PC-9 (cell line): ENCODE results near the gene ZP1. TPM values are rescaled to one million over a fixed set of nuclear protein-coding genes. Genes with fewer than 3 reads are reported as not detected.

Experiments used
- BruUV-seq: library from RNA; stranded (reverse); fragments of 400-500 nt; replicated peaks from 2 replicates; lab custom pipeline; 2021; lab: Mats Ljungman, UMichigan
- CTCF ChIA-PET: fragments of 300-600 bp; sonication (Branson Sonifier 250); formaldehyde crosslinking; loops from one replicate; lab custom pipeline; 2022; ENCODE audit warnings: antibody characterized with exemption; lab: Charles Lee
- POLR2A ChIA-PET: fragments of 300-600 bp; sonication (Branson Sonifier 250); formaldehyde crosslinking; loops from one replicate; lab custom pipeline; 2022; ENCODE audit warnings: antibody characterized with exemption; ENCODE audit not compliant: unreplicated experiment; lab: Charles Lee
- DNase-seq, 2 experiments: peaks; one replicate each; pipeline versions ENCODE4 v3.0.0 to v3.0.0-alpha.2; 2015 to 2022; ENCODE audit warnings: mixed read lengths in 1 of 2
- H2AFZ ChIP-seq: fragments of 200-600 bp; sonication (generic); 2 replicates; pipeline ENCODE4 v1.8.1; 2017; ENCODE audit warnings: antibody characterized with exemption
- H3F3A ChIP-seq: fragments of 200-600 bp; sonication (generic); 2 replicates; pipeline ENCODE4 v1.8.1; 2017; ENCODE audit warnings: antibody characterized with exemption, mild to moderate bottlenecking, low read depth; ENCODE audit not compliant: insufficient read depth
- H3K27ac ChIP-seq: fragments of 200-600 bp; sonication (generic); 2 replicates; pipeline ENCODE4 v1.6.1; 2016; ENCODE audit warnings: mixed run types
- H3K27me3 ChIP-seq: fragments of 200-600 bp; sonication (generic); 2 replicates; pipeline ENCODE4 v1.6.1; 2016; ENCODE audit warnings: low read depth, mixed run types; ENCODE audit not compliant: insufficient read depth
- H3K36me3 ChIP-seq: fragments of 200-600 bp; sonication (generic); 2 replicates; pipeline ENCODE4 v1.6.1; 2016; ENCODE audit warnings: low read depth, mixed run types
- H3K4me1 ChIP-seq: fragments of 200-600 bp; sonication (generic); replicated peaks from 2 replicates; pipeline ENCODE4 v1.6.1; 2016; ENCODE audit warnings: mixed run types; ENCODE audit not compliant: insufficient read depth
- H3K4me2 ChIP-seq: fragments of 200-600 bp; sonication (generic); 2 replicates; pipeline ENCODE4 v1.6.1; 2017; ENCODE audit warnings: mixed run types
- H3K4me3 ChIP-seq: fragments of 200-600 bp; sonication (generic); 2 replicates; pipeline ENCODE4 v1.6.1; 2016; ENCODE audit warnings: mixed run types
- H3K79me2 ChIP-seq: fragments of 200-600 bp; sonication (generic); 2 replicates; pipeline ENCODE4 v1.6.1; 2017; ENCODE audit warnings: low read depth, mixed run types
- H3K9me2 ChIP-seq: fragments of 200-600 bp; sonication (generic); 2 replicates; pipeline ENCODE4 v1.8.1; 2017; ENCODE audit warnings: mild to moderate bottlenecking; ENCODE audit not compliant: insufficient read depth
- H3K9me3 ChIP-seq: fragments of 200-600 bp; sonication (generic); 2 replicates; pipeline ENCODE4 v1.8.1; 2016; ENCODE audit warnings: low read depth; ENCODE audit not compliant: insufficient read depth
- H4K20me1 ChIP-seq: fragments of 200-600 bp; sonication (generic); 2 replicates; pipeline ENCODE4 v1.8.1; 2017; ENCODE audit not compliant: insufficient read depth
- EZH2 ChIP-seq: fragments of 200-600 bp; sonication (generic); IDR thresholded peaks from 2 replicates; pipeline ENCODE4 v1.8.0; 2017; ENCODE audit warnings: antibody characterized with exemption, low read depth
- intact Hi-C: fragments of 100-400 bp; cut with micrococcal nuclease; formaldehyde crosslinking; loops from one replicate; pipeline ENCODE4 v1.10.0; 2022; ENCODE audit not compliant: unreplicated experiment
- total RNA-seq: library from RNA; stranded (reverse); gene quantifications from 2 replicates; pipeline ENCODE4 v1.2.3, GENCODE V29; 2021
- TF ChIP-seq, protein P1 (sequence below): fragments of 200-600 bp; sonication (generic); conservative IDR thresholded peaks from 2 replicates; pipeline ENCODE4 v1.6.1; 2017; ENCODE audit warnings: mixed run types, antibody characterized with exemption, mild to moderate bottlenecking, moderate library complexity

The ZP1 gene
- total RNA-seq, 1 experiment from 2014 or later, result not detected

DNA sequence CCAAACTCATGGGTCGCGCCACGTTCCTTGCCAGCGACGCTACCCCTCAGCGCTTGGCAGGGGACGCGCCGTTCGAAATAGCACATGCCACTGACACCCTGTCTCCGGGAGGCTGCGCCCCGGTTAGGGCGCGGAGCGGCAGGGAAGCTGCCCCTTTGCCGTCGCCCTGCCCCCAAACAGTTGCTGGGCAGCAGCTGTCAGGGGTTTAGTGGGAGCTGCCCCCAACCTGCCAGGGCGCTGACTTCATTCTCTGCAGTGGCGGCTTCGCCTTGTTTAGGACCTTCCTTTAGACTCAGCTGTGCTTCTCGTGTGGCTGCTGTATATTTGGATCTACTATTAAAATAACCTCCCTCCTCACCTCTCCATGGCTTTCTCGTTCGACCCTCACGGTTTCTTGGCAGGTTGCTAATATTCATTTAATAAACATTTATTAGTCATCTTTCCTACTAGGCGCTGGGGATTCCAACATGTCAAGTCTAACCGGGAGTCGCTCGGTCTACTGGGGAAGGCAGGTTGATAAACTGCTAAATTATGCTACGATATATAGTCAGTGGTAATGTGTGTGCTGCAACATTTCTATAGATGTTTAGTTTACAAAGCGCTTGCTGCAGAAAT lies 47.4 kb downstream of the ZP1 start:
- peaks cover 50% of the 10 kb centered on the region for H3K79me2 ChIP-seq
- no peaks in the 10 kb centered on the region for H3K9me2 ChIP-seq
- peaks cover 12% of the 10 kb centered on the region; the same call in 1 of the 2 replicates for H3K27me3 ChIP-seq
- no peak for TF ChIP-seq EZH2
- TF ChIP-seq, protein P1, sequence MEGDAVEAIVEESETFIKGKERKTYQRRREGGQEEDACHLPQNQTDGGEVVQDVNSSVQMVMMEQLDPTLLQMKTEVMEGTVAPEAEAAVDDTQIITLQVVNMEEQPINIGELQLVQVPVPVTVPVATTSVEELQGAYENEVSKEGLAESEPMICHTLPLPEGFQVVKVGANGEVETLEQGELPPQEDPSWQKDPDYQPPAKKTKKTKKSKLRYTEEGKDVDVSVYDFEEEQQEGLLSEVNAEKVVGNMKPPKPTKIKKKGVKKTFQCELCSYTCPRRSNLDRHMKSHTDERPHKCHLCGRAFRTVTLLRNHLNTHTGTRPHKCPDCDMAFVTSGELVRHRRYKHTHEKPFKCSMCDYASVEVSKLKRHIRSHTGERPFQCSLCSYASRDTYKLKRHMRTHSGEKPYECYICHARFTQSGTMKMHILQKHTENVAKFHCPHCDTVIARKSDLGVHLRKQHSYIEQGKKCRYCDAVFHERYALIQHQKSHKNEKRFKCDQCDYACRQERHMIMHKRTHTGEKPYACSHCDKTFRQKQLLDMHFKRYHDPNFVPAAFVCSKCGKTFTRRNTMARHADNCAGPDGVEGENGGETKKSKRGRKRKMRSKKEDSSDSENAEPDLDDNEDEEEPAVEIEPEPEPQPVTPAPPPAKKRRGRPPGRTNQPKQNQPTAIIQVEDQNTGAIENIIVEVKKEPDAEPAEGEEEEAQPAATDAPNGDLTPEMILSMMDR, result no peak
- BruUV-seq, result no TSS peak
- H3K4me2 ChIP-seq, result peak overlapping the region; percentile 92
- no peak for DNase-seq
- H4K20me1 ChIP-seq, result peaks cover 4% of the 10 kb centered on the region; the same call in 1 of the 2 replicates
- H3K4me1 ChIP-seq, result peaks cover 36% of the 10 kb centered on the region
- ChIA-PET CTCF (interaction anchor here (0.6 to 1.2 kb wide), 7 partner anchors 9 to 221 kb away, joined by 3 to 10 read pairs (median 4); no protein-coding TSS in a partner anchor), POLR2A (interaction anchor here (0.6 to 0.8 kb wide), 2 partner anchors 209 to 220 kb away, joined by 3 to 7 read pairs; no protein-coding TSS in a partner anchor)
- H3K36me3 ChIP-seq, result 0 out of 2 replicates have a peak, but pooled peaks cover 5% of the 10 kb centered on the region
- H3K9me3 ChIP-seq, result no peaks in the 10 kb centered on the region
- peak overlapping the region; percentile 78 for H3K4me3 ChIP-seq
- intact Hi-C loops, result loop anchor here (1.0 to 2.0 kb wide), 2 partner anchors 215 to 272 kb away; no protein-coding TSS in a partner anchor
- H3K27ac ChIP-seq, result peak overlapping the region; percentile 49
- H2AFZ ChIP-seq, result peak overlapping the region; percentile 93
- peaks cover 14% of the 10 kb centered on the region for H3F3A ChIP-seq

DNA sequence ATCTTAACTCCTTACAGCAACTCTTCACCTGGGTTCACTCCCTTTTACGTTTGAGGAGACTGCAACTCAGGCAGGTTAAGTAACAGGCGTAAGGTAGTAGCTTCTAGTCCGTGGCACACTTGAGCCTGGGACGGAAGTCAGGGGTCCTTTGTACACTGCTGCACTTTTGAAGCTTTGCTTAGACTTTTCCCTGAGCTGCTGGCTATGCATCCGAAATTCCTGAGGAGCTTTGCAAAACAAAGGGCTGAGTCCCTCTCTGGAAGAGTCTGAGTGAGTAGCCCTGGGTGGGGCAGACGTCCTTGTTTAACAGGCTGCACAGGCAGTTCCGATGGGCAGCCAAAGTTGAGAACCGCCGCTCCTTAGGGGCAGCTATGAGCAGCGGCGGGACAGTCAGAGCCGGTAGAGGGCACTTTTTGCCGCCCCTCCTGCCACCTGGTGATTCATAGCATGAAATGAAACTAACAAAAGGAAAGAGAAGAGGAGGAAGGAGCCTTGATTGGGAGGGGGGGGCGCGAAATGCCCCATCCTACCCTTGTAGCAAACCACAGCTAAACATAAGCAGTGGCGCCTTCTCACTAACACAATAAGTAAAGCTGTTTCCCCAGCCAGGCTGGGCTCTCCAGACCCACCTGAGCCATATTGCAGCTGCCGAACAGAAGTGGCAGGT lies 48.0 kb downstream of the ZP1 start:
- Histone ChIP-seq H3K4me3 (peak overlapping the region; percentile 78), H3K36me3 (0 out of 2 replicates have a peak, but pooled peaks cover 12% of the 10 kb centered on the region), H3K79me2 (peaks cover 50% of the 10 kb centered on the region), H3K4me1 (peaks cover 36% of the 10 kb centered on the region), H3K27ac (peak overlapping the region; percentile 57), H3K4me2 (peak overlapping the region; percentile 92), H3K9me2 (no peaks in the 10 kb centered on the region), H4K20me1 (peaks cover 4% of the 10 kb centered on the region; the same call in 1 of the 2 replicates), H3K27me3 (peaks cover 6% of the 10 kb centered on the region; the same call in 1 of the 2 replicates), H3K9me3 (no peaks in the 10 kb centered on the region), H2AFZ (peak overlapping the region; percentile 93), H3F3A (peaks cover 14% of the 10 kb centered on the region)
- ChIA-PET POLR2A (interaction anchor here (0.6 to 0.8 kb wide), 2 partner anchors 28 to 219 kb away, joined by 3 to 5 read pairs; no protein-coding TSS in a partner anchor), CTCF (interaction anchor here (0.6 to 1.2 kb wide), 8 partner anchors 10 to 447 kb away, joined by 3 to 10 read pairs (median 4); partner anchors contain the start of genes CYB561A3 and TMEM138)
- TF ChIP-seq, protein P1, result peak; percentile 50; the same call in 1 of the 2 replicates
- no peak for TF ChIP-seq EZH2
- DNase-seq, result peak; percentile 88 to 92
- intact Hi-C loops, result loop anchor here (1.0 to 2.0 kb wide), 2 partner anchors 214 to 271 kb away; no protein-coding TSS in a partner anchor
- no TSS peak for BruUV-seq

DNA sequence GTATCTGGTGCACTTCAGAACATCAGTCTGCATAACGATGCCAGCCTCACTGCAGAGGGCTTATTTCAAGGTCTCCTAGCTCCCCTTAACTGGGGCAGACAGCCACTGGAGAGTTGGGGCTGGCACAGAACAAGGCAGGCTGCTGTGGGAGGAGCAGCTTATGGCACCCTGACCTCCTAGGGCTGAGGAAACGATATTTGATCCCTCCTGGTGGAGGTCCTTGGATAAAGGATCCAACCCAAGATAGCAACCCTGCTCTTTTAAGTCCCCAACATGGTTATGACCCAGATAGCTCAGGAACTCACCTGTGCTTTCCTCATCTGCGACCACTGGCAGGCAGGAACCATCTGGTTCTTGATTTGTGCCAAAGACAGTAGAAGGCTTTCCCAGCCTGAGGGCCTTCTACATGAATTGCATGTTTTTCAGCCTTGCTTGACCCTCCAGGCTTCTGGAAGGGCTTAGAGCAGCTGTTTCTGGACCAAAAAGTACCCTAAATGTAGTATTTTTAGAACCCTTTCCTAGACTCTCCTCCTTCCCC lies 49.4 kb downstream of the ZP1 start:
- peaks cover 4% of the 10 kb centered on the region; the same call in 1 of the 2 replicates for H4K20me1 ChIP-seq
- no peak overlapping the region for H3K27ac ChIP-seq
- H3K27me3 ChIP-seq, result no peaks in the 10 kb centered on the region
- H3K4me3 ChIP-seq, result no peak overlapping the region
- H3K79me2 ChIP-seq, result peaks cover 50% of the 10 kb centered on the region
- peak overlapping the region; percentile 92; the same call in 1 of the 2 replicates for H3K4me2 ChIP-seq
- peaks cover 36% of the 10 kb centered on the region for H3K4me1 ChIP-seq
- no peak for TF ChIP-seq EZH2
- TF ChIP-seq, protein P1, result no peak
- DNase-seq, result no peak
- no TSS peak for BruUV-seq
- 0 out of 2 replicates have a peak, but pooled peaks cover 19% of the 10 kb centered on the region for H3K36me3 ChIP-seq
- intact Hi-C loops, result loop anchor here (1.0 kb wide), 1 partner anchor 8 kb away; the partner anchor contains the start of gene TMEM132A
- ChIA-PET CTCF (no interaction called here), POLR2A (no interaction called here)
- H2AFZ ChIP-seq, result no peak overlapping the region
- H3F3A ChIP-seq, result peaks cover 14% of the 10 kb centered on the region
- H3K9me2 ChIP-seq, result no peaks in the 10 kb centered on the region
- H3K9me3 ChIP-seq, result no peaks in the 10 kb centered on the region
